ENCODE data around the gene KAT2B.

DNA sequence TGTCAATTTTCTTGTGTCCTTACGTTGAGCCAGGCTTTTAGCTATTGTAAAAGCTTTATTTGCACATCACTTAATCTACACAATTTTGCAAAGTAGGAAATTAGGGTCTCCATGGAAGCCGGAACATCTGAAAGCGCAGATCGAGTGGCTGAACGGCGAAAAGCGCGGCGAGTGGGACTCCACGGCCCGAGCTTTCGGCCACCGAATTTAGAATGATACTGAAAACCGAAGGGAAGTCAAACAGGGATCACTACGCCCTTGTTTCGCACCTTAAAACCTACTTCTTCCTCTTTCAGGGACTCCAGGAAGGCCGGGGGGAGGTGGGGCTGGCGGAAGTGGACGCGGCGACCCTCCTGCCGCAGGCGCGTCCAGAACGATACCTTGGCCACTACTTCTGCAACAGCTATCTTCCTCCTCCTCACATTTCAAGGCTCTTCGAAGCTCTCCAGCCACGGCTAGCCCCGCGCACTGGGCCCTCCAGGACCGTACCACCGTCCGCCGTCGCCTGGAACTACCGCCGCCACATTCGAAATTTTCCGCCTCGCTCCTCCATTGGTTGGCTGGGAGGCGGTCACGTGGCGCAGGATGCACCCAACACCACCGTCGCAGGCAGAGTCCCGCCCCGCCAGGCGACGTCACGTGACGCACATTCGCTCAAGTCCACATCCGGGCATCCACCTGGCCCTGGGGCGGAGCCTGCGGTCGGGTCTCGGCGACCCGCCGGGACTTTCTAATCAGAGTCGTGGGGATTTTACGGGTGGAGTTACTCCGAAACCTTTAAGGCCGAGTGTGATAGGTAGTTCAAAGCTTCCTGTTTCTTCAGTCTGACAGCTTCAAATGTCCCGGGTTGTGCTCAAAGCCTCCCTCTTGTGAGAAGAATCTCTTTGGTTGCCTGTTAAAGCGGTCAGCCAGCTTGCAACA lies 145.7 kb downstream of the KAT2B start, which contains the start of gene SGO1:
- TF ChIP-seq, protein P1, sequence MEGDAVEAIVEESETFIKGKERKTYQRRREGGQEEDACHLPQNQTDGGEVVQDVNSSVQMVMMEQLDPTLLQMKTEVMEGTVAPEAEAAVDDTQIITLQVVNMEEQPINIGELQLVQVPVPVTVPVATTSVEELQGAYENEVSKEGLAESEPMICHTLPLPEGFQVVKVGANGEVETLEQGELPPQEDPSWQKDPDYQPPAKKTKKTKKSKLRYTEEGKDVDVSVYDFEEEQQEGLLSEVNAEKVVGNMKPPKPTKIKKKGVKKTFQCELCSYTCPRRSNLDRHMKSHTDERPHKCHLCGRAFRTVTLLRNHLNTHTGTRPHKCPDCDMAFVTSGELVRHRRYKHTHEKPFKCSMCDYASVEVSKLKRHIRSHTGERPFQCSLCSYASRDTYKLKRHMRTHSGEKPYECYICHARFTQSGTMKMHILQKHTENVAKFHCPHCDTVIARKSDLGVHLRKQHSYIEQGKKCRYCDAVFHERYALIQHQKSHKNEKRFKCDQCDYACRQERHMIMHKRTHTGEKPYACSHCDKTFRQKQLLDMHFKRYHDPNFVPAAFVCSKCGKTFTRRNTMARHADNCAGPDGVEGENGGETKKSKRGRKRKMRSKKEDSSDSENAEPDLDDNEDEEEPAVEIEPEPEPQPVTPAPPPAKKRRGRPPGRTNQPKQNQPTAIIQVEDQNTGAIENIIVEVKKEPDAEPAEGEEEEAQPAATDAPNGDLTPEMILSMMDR (IDR thresholded peaks at IDR 0.05; ENCODE audit: low read depth, low read length) = peak; percentile 10; the same call in 1 of the 2 replicates
- no peak for TF ChIP-seq EZH2phosphoT487 (IDR thresholded peaks at IDR 0.05; ENCODE audit: low read depth)
